ENCODE measurements around the gene CENPN. TPM values are rescaled to one million over a fixed set of nuclear protein-coding genes. Genes with fewer than 3 reads are reported as not detected.

CENPN gene
- total RNA-seq, 1 experiment from 2014 or later: 68.9 TPM

DNA sequence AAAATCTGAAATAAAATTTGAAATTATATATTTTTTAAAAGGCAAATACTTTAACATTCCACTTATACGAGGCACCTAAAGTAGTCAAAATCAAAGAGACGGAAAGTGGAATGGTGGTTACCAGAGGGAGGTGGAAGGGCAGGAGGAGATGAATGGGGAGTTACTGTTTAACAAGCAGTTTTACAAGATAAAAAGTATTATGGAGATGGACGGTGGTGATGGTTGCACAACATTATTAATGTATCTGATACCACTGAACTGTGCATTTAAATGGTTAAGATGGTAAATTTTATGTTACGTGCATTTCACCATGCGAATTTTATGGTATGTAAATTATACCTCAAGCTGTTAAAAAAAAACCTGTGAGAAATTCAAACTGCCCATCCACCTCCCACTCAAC is 5.7 kb upstream of the CENPN start:
- POLR2A ChIA-PET (ENCODE audit: unreplicated experiment): interaction anchor here (0.5 kb wide), 1 partner anchor 30 kb away, joined by 4 read pairs; no protein-coding TSS in a partner anchor
- Histone ChIP-seq H2AFZ (no peak overlapping the region), H3K4me1 (replicated peaks; ENCODE audit: insufficient read depth) (peaks cover 20% of the 10 kb centered on the region), H3K79me2 (ENCODE audit: low read depth) (peaks cover 98% of the 10 kb centered on the region), H3K4me2 (no peak overlapping the region), H4K20me1 (ENCODE audit: insufficient read depth) (peaks cover 27% of the 10 kb centered on the region), H3K36me3 (ENCODE audit: low read depth) (peaks cover 5% of the 10 kb centered on the region; the same call in 1 of the 2 replicates), H3K27me3 (ENCODE audit: insufficient read depth, low read depth) (no peaks in the 10 kb centered on the region), H3K9me3 (ENCODE audit: insufficient read depth, low read depth) (no peaks in the 10 kb centered on the region), H3K27ac (no peak overlapping the region), H3K9me2 (ENCODE audit: insufficient read depth) (no peaks in the 10 kb centered on the region), H3K4me3 (no peak overlapping the region), H3F3A (ENCODE audit: insufficient read depth, low read depth) (peaks cover 8% of the 10 kb centered on the region; the same call in 1 of the 2 replicates)
- DNase-seq: no peak
- intact Hi-C loops (cut with micrococcal nuclease; ENCODE audit: unreplicated experiment): loop anchor here (10.0 kb wide), 1 partner anchor 723 kb away; no protein-coding TSS in a partner anchor
- no TSS peak for BruUV-seq (replicated peaks)
- no peak for TF ChIP-seq EZH2 (IDR thresholded peaks at IDR 0.05; ENCODE audit: low read depth)
- TF ChIP-seq, protein P1, sequence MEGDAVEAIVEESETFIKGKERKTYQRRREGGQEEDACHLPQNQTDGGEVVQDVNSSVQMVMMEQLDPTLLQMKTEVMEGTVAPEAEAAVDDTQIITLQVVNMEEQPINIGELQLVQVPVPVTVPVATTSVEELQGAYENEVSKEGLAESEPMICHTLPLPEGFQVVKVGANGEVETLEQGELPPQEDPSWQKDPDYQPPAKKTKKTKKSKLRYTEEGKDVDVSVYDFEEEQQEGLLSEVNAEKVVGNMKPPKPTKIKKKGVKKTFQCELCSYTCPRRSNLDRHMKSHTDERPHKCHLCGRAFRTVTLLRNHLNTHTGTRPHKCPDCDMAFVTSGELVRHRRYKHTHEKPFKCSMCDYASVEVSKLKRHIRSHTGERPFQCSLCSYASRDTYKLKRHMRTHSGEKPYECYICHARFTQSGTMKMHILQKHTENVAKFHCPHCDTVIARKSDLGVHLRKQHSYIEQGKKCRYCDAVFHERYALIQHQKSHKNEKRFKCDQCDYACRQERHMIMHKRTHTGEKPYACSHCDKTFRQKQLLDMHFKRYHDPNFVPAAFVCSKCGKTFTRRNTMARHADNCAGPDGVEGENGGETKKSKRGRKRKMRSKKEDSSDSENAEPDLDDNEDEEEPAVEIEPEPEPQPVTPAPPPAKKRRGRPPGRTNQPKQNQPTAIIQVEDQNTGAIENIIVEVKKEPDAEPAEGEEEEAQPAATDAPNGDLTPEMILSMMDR (conservative IDR thresholded peaks at IDR 0.05): no peak
- CTCF ChIA-PET: no interaction called here

- no peak for TF ChIP-seq EZH2 (IDR thresholded peaks at IDR 0.05; ENCODE audit: low read depth)
- TF ChIP-seq, protein P1 (conservative IDR thresholded peaks at IDR 0.05): no peak
- POLR2A ChIA-PET (ENCODE audit: unreplicated experiment): no interaction called here
Measured at GRCh38 chr16:81003064-81003463, 4.0 kb upstream of the CENPN start.

DNA sequence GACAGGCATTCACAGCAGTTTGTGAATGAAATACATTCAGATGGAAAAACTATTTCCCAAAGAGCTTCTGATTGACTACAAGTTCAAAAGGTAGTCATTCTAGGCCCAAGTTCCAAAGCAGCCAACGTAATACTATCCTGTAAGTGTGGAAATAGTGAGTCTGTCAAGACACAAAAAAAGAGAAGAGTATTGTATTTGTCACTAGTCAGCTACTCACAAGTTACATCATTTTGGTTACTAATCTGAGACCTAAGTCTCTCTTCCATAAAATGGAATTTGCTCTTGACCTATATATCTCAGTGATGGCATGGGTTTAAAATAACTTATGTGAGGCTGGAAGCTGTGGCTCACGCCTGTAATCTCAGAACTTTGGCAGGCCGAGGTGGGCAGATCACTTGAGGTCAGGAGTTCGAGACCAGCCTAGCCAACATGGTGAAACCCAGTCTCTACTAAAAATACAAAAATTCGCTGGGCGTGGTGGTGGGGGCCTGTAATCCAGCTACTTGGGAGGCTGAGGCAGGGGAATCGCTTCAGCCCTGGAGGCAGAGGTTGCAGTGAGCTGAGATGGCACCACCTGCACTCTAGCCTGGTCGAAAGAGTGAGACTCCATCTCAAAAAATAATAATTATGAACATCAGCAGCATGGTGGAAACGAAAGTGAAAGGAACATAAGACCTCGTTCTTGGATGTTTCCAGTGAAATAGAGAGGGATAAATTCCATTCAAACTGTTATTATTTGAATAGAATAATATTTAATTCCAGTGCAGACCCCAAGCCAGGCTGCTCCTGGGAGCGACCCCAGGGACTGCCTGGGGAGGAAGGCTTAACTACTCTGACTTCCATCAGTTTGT is 3.2 kb upstream of the CENPN start:
- TF ChIP-seq, protein P1 (conservative IDR thresholded peaks at IDR 0.05): no peak
- no peak for TF ChIP-seq EZH2 (IDR thresholded peaks at IDR 0.05; ENCODE audit: low read depth)
- no peaks in the 10 kb centered on the region for H3K27me3 ChIP-seq (ENCODE audit: insufficient read depth, low read depth)
- H3K4me2 ChIP-seq: peak overlapping the region; percentile 91
- ChIA-PET CTCF (interaction anchor here (0.6 to 1.8 kb wide), 2 partner anchors 10 to 26 kb away, joined by 4 to 16 read pairs; no protein-coding TSS in a partner anchor), POLR2A (ENCODE audit: unreplicated experiment) (no interaction called here)
- peaks cover 25% of the 10 kb centered on the region for H3K4me1 ChIP-seq (replicated peaks; ENCODE audit: insufficient read depth)
- BruUV-seq (replicated peaks): no TSS peak
- no peak overlapping the region for H3K27ac ChIP-seq
- H2AFZ ChIP-seq: no peak overlapping the region
- intact Hi-C loops (cut with micrococcal nuclease; ENCODE audit: unreplicated experiment): loop anchor here (10.0 kb wide), 1 partner anchor 721 kb away; no protein-coding TSS in a partner anchor
- peaks cover 5% of the 10 kb centered on the region; the same call in 1 of the 2 replicates for H3K36me3 ChIP-seq (ENCODE audit: low read depth)
- no peaks in the 10 kb centered on the region for H3K9me3 ChIP-seq (ENCODE audit: insufficient read depth, low read depth)
- H3K79me2 ChIP-seq (ENCODE audit: low read depth): peaks cover 90% of the 10 kb centered on the region
- H3F3A ChIP-seq (ENCODE audit: insufficient read depth, low read depth): peaks cover 12% of the 10 kb centered on the region
- DNase-seq: no peak
- H3K4me3 ChIP-seq: no peak overlapping the region
- H4K20me1 ChIP-seq (ENCODE audit: insufficient read depth): peaks cover 24% of the 10 kb centered on the region
- H3K9me2 ChIP-seq (ENCODE audit: insufficient read depth): no peaks in the 10 kb centered on the region

More at GRCh38 chr16:81003064-81003463, 4.0 kb upstream of the CENPN start:
- no peak for DNase-seq
- no peak overlapping the region for H3K27ac ChIP-seq
- no peak overlapping the region for H2AFZ ChIP-seq
- H3K4me2 ChIP-seq: no peak overlapping the region
- peaks cover 90% of the 10 kb centered on the region for H3K79me2 ChIP-seq (ENCODE audit: low read depth)
- H3K4me3 ChIP-seq: no peak overlapping the region
- peaks cover 5% of the 10 kb centered on the region; the same call in 1 of the 2 replicates for H3K36me3 ChIP-seq (ENCODE audit: low read depth)
- H4K20me1 ChIP-seq (ENCODE audit: insufficient read depth): peaks cover 27% of the 10 kb centered on the region
- no peaks in the 10 kb centered on the region for H3K9me3 ChIP-seq (ENCODE audit: insufficient read depth, low read depth)
- intact Hi-C loops (cut with micrococcal nuclease; ENCODE audit: unreplicated experiment): loop anchor here (10.0 kb wide), 1 partner anchor 722 kb away; no protein-coding TSS in a partner anchor
- no peaks in the 10 kb centered on the region for H3K27me3 ChIP-seq (ENCODE audit: insufficient read depth, low read depth)
- H3K9me2 ChIP-seq (ENCODE audit: insufficient read depth): no peaks in the 10 kb centered on the region
- BruUV-seq (replicated peaks): no TSS peak
- H3K4me1 ChIP-seq (replicated peaks; ENCODE audit: insufficient read depth): peaks cover 20% of the 10 kb centered on the region
- peaks cover 10% of the 10 kb centered on the region for H3F3A ChIP-seq (ENCODE audit: insufficient read depth, low read depth)
- CTCF ChIA-PET: no interaction called here

All from PC-9 (cell line).